WTC11 (cell line): ENCODE data around the gene SERPINA9. TPM values are rescaled to one million over a fixed set of nuclear protein-coding genes. Genes with fewer than 3 reads are reported as not detected.

Experiments used
- ATAC-seq: fragments of 200-7000 bp; cut with Tn5 transposase; 2 replicates; pipeline ENCODE4 v1.10.0; 2021; ENCODE audit warnings: mild to moderate bottlenecking, moderate library complexity
- CTCF ChIA-PET: fragments of 300-600 bp; sonication (Branson Sonifier 250); formaldehyde crosslinking; loops from one replicate; lab custom pipeline; 2021; ENCODE audit warnings: antibody characterized with exemption; lab: Charles Lee
- POLR2A ChIA-PET: fragments of 350-600 bp; sonication (Branson Sonifier 250); formaldehyde crosslinking; loops from one replicate; lab custom pipeline; 2021; ENCODE audit warnings: antibody characterized with exemption; lab: Charles Lee
- DNase-seq: peaks from one replicate; pipeline ENCODE4 v3.0.0; 2021; ENCODE audit warnings: low spot score
- H3K27ac Mint-ChIP-seq: 2 replicates; pipeline ENCODE4 v1.8.0; 2021; ENCODE audit warnings: mixed read lengths
- H3K27me3 Mint-ChIP-seq: 2 replicates; pipeline ENCODE4 v1.8.0; 2021; ENCODE audit warnings: low read depth, mild to moderate bottlenecking, moderate library complexity, mixed read lengths
- H3K36me3 Mint-ChIP-seq: 2 replicates; pipeline ENCODE4 v1.8.0; 2021; ENCODE audit warnings: mixed read lengths
- H3K4me1 Mint-ChIP-seq: 2 replicates; pipeline ENCODE4 v1.8.0; 2022; ENCODE audit warnings: mixed read lengths
- H3K4me3 Mint-ChIP-seq: 2 replicates; pipeline ENCODE4 v1.8.0; 2021; ENCODE audit warnings: mild to moderate bottlenecking, moderate library complexity, mixed read lengths
- H3K9me3 Mint-ChIP-seq: 2 replicates; pipeline ENCODE4 v1.8.0; 2021; ENCODE audit warnings: mixed read lengths
- AR ChIP-seq: fragments of 250-450 bp; sonication (Bioruptor Pico); IDR thresholded peaks from 2 replicates; pipeline ENCODE4 v1.9.0; 2021; ENCODE audit warnings: mild to moderate bottlenecking
- ATF2 ChIP-seq: sonication (generic); formaldehyde crosslinking; IDR thresholded peaks from 2 replicates; pipeline ENCODE4 v1.8.1; 2022; ENCODE audit warnings: low read depth, missing genetic modification reagents, borderline replicate concordance
- CBFB ChIP-seq: sonication (generic); formaldehyde crosslinking; IDR thresholded peaks from 2 replicates; pipeline ENCODE4 v1.8.1; 2022; ENCODE audit warnings: mild to moderate bottlenecking, low read depth, missing genetic modification reagents
- ELF4 ChIP-seq: sonication (generic); formaldehyde crosslinking; IDR thresholded peaks from 2 replicates; pipeline ENCODE4 v1.8.1; 2022; ENCODE audit warnings: low read depth, mild to moderate bottlenecking, moderate library complexity, missing genetic modification reagents
- EMX1 ChIP-seq: fragments of 250-450 bp; sonication (Bioruptor Pico); IDR thresholded peaks from 2 replicates; pipeline ENCODE4 v1.8.0; 2021; ENCODE audit warnings: mild to moderate bottlenecking
- ESRRA ChIP-seq: sonication (generic); formaldehyde crosslinking; IDR thresholded peaks from 2 replicates; pipeline ENCODE4 v1.8.1; 2022; ENCODE audit warnings: mild to moderate bottlenecking, missing genetic modification reagents, borderline replicate concordance
- GTF2I ChIP-seq: fragments of 250-450 bp; sonication (Bioruptor Pico); conservative IDR thresholded peaks from 2 replicates; pipeline ENCODE4 v1.4.0; 2021; ENCODE audit warnings: mild to moderate bottlenecking
- JAZF1 ChIP-seq: fragments of 250-450 bp; sonication (Bioruptor Pico); IDR thresholded peaks from 2 replicates; pipeline ENCODE4 v1.9.0; 2021; ENCODE audit warnings: moderate library complexity, mild to moderate bottlenecking, inconsistent platforms
- JUN ChIP-seq: sonication (generic); formaldehyde crosslinking; IDR thresholded peaks from 2 replicates; pipeline ENCODE4 v1.8.0; 2023; ENCODE audit warnings: mild to moderate bottlenecking, missing genetic modification reagents
- PRDM15 ChIP-seq: sonication (generic); formaldehyde crosslinking; IDR thresholded peaks from 2 replicates; pipeline ENCODE4 v1.8.0; 2022; ENCODE audit warnings: missing genetic modification reagents
- PREB ChIP-seq: sonication (generic); formaldehyde crosslinking; IDR thresholded peaks from 2 replicates; pipeline ENCODE4 v1.8.1; 2022; ENCODE audit warnings: mild to moderate bottlenecking, missing genetic modification reagents, moderate library complexity, borderline replicate concordance
- TEAD1 ChIP-seq: sonication (generic); formaldehyde crosslinking; IDR thresholded peaks from 2 replicates; pipeline ENCODE4 v1.8.0; 2022; ENCODE audit warnings: mild to moderate bottlenecking, missing genetic modification reagents
- TP53 ChIP-seq: sonication (generic); formaldehyde crosslinking; IDR thresholded peaks from 2 replicates; pipeline ENCODE4 v1.8.1; 2023; ENCODE audit warnings: mild to moderate bottlenecking, missing genetic modification reagents
- ZNF138 ChIP-seq: sonication (generic); formaldehyde crosslinking; conservative IDR thresholded peaks from 2 replicates; pipeline ENCODE4 v1.8.1; 2022; ENCODE audit warnings: mild to moderate bottlenecking, moderate library complexity, missing genetic modification reagents
- ZSCAN18 ChIP-seq: fragments of 250-450 bp; sonication (Bioruptor Pico); IDR thresholded peaks from 2 replicates; pipeline ENCODE4 v2.1.2; 2022; ENCODE audit warnings: mild to moderate bottlenecking, moderate library complexity
- total RNA-seq: library from RNA; stranded (reverse); gene quantifications from 3 replicates; pipeline ENCODE4 v1.2.3, GENCODE V29; 2021

SERPINA9 gene
- total RNA-seq, 1 experiment from 2014 or later, result not detected

- H3K27ac Mint-ChIP-seq, result no peak overlapping the region
- TF ChIP-seq ELF4, result no peak
- TF ChIP-seq PRDM15 (CRISPR knock-in tag), result no peak
- no peak for TF ChIP-seq ATF2 (CRISPR knock-in tag)
- TF ChIP-seq JUN (CRISPR knock-in tag), result no peak
- TF ChIP-seq ZSCAN18 (CRISPR knock-in tag), result no peak
- no peak for TF ChIP-seq GTF2I (CRISPR knock-in tag)
- no peak for TF ChIP-seq TP53
- no peak for TF ChIP-seq ESRRA (CRISPR knock-in tag)
- TF ChIP-seq AR (CRISPR knock-in tag), result no peak
- no peak for TF ChIP-seq EMX1
- TF ChIP-seq CBFB, result no peak
- TF ChIP-seq TEAD1, result no peak
- no peak for TF ChIP-seq JAZF1 (CRISPR knock-in tag)
- TF ChIP-seq ZNF138, result no peak
Observed at GRCh38 chr14:94469261-94469660, 6.7 kb downstream of the SERPINA9 start.

GRCh38 chr14:94467728-94468520 lies 8.1 kb downstream of the SERPINA9 start:
- no peak for TF ChIP-seq PREB
- ATAC-seq, result no peak
- Mint-ChIP-seq H3K36me3 (peaks cover 27% of the 10 kb centered on the region), H3K27ac (no peak overlapping the region), H3K4me1 (no peaks in the 10 kb centered on the region), H3K4me3 (no peak overlapping the region), H3K9me3 (peaks cover 38% of the 10 kb centered on the region), H3K27me3 (peaks cover 7% of the 10 kb centered on the region)
- ChIA-PET POLR2A (no interaction called here), CTCF (interaction anchor here (1.4 kb wide), 1 partner anchor 18 kb away, joined by 7 read pairs; no protein-coding TSS in a partner anchor)
- DNase-seq, result no peak

More at GRCh38 chr14:94469261-94469660, 6.7 kb downstream of the SERPINA9 start:
- ATAC-seq (no peak), DNase-seq (no peak)
- peaks cover 26% of the 10 kb centered on the region for H3K9me3 Mint-ChIP-seq
- POLR2A ChIA-PET, result no interaction called here
- H3K4me3 Mint-ChIP-seq, result no peak overlapping the region
- H3K36me3 Mint-ChIP-seq, result peaks cover 18% of the 10 kb centered on the region
- H3K27me3 Mint-ChIP-seq, result peaks cover 7% of the 10 kb centered on the region
- CTCF ChIA-PET, result interaction anchor here (1.4 kb wide), 1 partner anchor 17 kb away, joined by 7 read pairs; no protein-coding TSS in a partner anchor
- H3K4me1 Mint-ChIP-seq, result no peaks in the 10 kb centered on the region
